Lower leg skin (tissue), 4 donors: Measurements from ENCODE around the gene WNT5B. TPM values are rescaled to one million over a fixed set of nuclear protein-coding genes. Genes with fewer than 3 reads are reported as not detected.

Source experiments
- DNase-seq, 2 donors: peaks; one replicate each; pipeline ENCODE4 v3.0.0-alpha.2; 2019; ENCODE audit warnings: low spot score in 2 of 2
- H3K4me3 ChIP-seq: fragments of 200-600 bp; sonication (generic); 2 replicates; pipeline ENCODE4 v1.5.1; 2017; ENCODE audit warnings: mild to moderate bottlenecking, low read depth; ENCODE audit not compliant: poor library complexity, severe bottlenecking
- POLR2A ChIP-seq, 2 donors: fragments of 450-650 bp; IDR thresholded peaks; one replicate each; pipeline ENCODE4 v1.6.1; 2016 to 2017; ENCODE audit warnings: antibody characterized with exemption in 2 of 2, mild to moderate bottlenecking in 1 of 2, moderate library complexity in 1 of 2
- WGBS, 2 donors: methylation state at CpG; one replicate each; pipeline ENCODE4 v1.1.5; 2018; 5-methylcytosine and 5-hydroxymethylcytosine counted together
- intact Hi-C: fragments of 100-400 bp; cut with DNase I; formaldehyde crosslinking; loops from one replicate; pipeline ENCODE4 v1.15.0; 2023; ENCODE audit warnings: low total_unique reads
- total RNA-seq, 4 donors: library from RNA; depleted of rRNA; stranded (reverse); fragments of >200 nt; gene quantifications; one replicate each; pipeline ENCODE4 v1.1.0, GENCODE V29; 2016
- TF ChIP-seq, protein P1 (sequence below), 3 donors: fragments of 450-650 bp; IDR thresholded peaks; one replicate each; pipeline ENCODE4 v1.5.1; 2016; ENCODE audit warnings: antibody characterized with exemption in 3 of 3, mild to moderate bottlenecking in 3 of 3, moderate library complexity in 2 of 3

WNT5B gene
- total RNA-seq, 4 donors from 2014 or later: 3.6 to 16.5 (median 10.9) TPM

GRCh38 chr12:1591034-1591433, 38.0 kb upstream of the WNT5B start:
- intact Hi-C loops: loop anchor here (5.0 kb wide), 1 partner anchor 474 kb away; no protein-coding TSS in a partner anchor
- TF ChIP-seq POLR2A (IDR thresholded peaks at IDR 0.05): no peak
- TF ChIP-seq, protein P1, sequence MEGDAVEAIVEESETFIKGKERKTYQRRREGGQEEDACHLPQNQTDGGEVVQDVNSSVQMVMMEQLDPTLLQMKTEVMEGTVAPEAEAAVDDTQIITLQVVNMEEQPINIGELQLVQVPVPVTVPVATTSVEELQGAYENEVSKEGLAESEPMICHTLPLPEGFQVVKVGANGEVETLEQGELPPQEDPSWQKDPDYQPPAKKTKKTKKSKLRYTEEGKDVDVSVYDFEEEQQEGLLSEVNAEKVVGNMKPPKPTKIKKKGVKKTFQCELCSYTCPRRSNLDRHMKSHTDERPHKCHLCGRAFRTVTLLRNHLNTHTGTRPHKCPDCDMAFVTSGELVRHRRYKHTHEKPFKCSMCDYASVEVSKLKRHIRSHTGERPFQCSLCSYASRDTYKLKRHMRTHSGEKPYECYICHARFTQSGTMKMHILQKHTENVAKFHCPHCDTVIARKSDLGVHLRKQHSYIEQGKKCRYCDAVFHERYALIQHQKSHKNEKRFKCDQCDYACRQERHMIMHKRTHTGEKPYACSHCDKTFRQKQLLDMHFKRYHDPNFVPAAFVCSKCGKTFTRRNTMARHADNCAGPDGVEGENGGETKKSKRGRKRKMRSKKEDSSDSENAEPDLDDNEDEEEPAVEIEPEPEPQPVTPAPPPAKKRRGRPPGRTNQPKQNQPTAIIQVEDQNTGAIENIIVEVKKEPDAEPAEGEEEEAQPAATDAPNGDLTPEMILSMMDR (IDR thresholded peaks at IDR 0.05): no peak
- H3K4me3 ChIP-seq: no peak overlapping the region
- WGBS, 2 donors: 15 to 22% methylated on average over 3 of the region's 3 CpGs
- DNase-seq: no peak

GRCh38 chr12:1591543-1591942, 37.5 kb upstream of the WNT5B start:
- no peak overlapping the region for H3K4me3 ChIP-seq
- 26 to 34% methylated on average over 4 of the region's 4 CpGs for WGBS, 2 donors
- TF ChIP-seq, protein P1 (IDR thresholded peaks at IDR 0.05): no peak
- no peak for TF ChIP-seq POLR2A (IDR thresholded peaks at IDR 0.05)
- no peak for DNase-seq
- intact Hi-C loops: loop anchor here (5.0 kb wide), 1 partner anchor 474 kb away; no protein-coding TSS in a partner anchor

DNA sequence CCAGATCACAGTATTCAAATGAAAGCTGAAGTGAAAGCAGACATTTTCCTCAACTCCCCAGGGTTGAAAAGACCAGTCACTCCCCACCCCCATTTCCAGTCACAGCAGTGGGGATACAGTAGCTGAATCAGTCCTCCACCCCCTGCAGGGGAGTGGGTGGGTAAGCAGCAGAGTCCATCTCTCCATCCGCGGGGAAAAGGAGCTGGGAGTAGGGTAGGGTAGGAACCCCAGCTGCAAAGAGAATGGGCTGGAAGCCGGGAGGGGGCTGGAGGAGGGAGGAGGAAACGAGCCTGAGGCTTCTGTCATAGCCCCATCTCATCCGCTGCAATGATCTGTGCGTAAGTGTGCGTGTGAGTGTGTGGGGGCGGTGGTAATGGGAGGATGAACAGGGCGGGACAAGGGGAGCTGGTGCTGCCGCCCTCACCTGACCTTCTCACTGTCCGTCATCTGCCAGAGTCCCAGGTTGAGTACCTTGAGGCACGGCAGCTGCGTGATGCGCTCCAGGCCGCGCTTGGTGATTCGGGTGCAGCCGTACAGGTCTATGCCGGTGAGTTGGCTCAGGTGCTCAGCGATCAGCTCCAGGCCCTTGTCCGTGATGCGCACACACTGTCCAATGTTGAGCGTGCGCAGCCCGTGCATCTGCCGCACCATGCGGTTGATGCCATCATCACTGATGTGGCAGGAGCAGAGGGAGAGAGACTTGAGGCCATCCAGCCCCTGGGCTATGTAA, 36.4 kb upstream of the WNT5B start:
- 4 to 12% methylated on average over 27 of the region's 27 CpGs for WGBS, 2 donors
- intact Hi-C loops: loop anchor here (5.0 kb wide), 1 partner anchor 475 kb away; no protein-coding TSS in a partner anchor
- no peak for TF ChIP-seq POLR2A (IDR thresholded peaks at IDR 0.05)
- TF ChIP-seq, protein P1 (IDR thresholded peaks at IDR 0.05): no peak

GRCh38 chr12:1593174-1594005, 35.6 kb upstream of the WNT5B start:
- no peak for DNase-seq
- intact Hi-C loops: loop anchor here (5.0 kb wide), 1 partner anchor 476 kb away; no protein-coding TSS in a partner anchor
- TF ChIP-seq POLR2A (IDR thresholded peaks at IDR 0.05): no peak
- TF ChIP-seq, protein P1 (IDR thresholded peaks at IDR 0.05): no peak
- 16 to 17% methylated on average over 20 to 40 of the region's 56 CpGs for WGBS, 2 donors
- H3K4me3 ChIP-seq: peak overlapping the region; percentile 75

More for the DNA sequence above, 36.4 kb upstream of the WNT5B start:
- H3K4me3 ChIP-seq: no peak overlapping the region
- DNase-seq: no peak

- DNase-seq: no peak
- peak overlapping the region; percentile 75 for H3K4me3 ChIP-seq
- intact Hi-C loops: loop anchor here (5.0 kb wide), 1 partner anchor 477 kb away; no protein-coding TSS in a partner anchor
- 0 to 1% methylated on average over 4 to 19 of the region's 34 CpGs for WGBS, 2 donors
- TF ChIP-seq, protein P1 (IDR thresholded peaks at IDR 0.05): no peak
- no peak for TF ChIP-seq POLR2A (IDR thresholded peaks at IDR 0.05)
Observed at GRCh38 chr12:1594006-1594260, 35.1 kb upstream of the WNT5B start.
